IMR-90 (cell line): ENCODE measurements around the gene GLS.

ENCODE experiments used
- CHD1 ChIP-seq: IDR thresholded peaks from 2 replicates; pipeline ENCODE4 v1.6.1; 2012; ENCODE audit warnings: low read depth, low read length, improper control_type of control experiment
- CTCF ChIP-seq: conservative IDR thresholded peaks from 2 replicates; pipeline ENCODE4 v1.5.1; 2012; ENCODE audit warnings: mild to moderate bottlenecking, low read depth, low read length, improper control_type of control experiment
- SMC3 ChIP-seq: fragments of 150-350 bp; IDR thresholded peaks from 2 replicates; pipeline ENCODE4 v1.6.1; 2016; ENCODE audit warnings: low read depth, mild to moderate bottlenecking, antibody characterized with exemption, low read length, moderate library complexity

- TF ChIP-seq CTCF (no peak), SMC3 (no peak), CHD1 (no peak)
Measured at GRCh38 chr2:190968522-190968921, 87.9 kb downstream of the GLS start.
